IPS-11a (cell line): ENCODE results near the gene VGLL4.

Source experiments
- H3K4me3 ChIP-seq: one replicate; pipeline ENCODE4 v1.5.1; 2013; ENCODE audit warnings: low read depth, low read length, control low read depth

VGLL4 gene

GRCh38 chr3:11553436-11554235 is 90.1 kb downstream of the VGLL4 start:
- no peak overlapping the region for H3K4me3 ChIP-seq

- no peak overlapping the region for H3K4me3 ChIP-seq
Measured at GRCh38 chr3:11552289-11553264, 91.1 kb downstream of the VGLL4 start.

- H3K4me3 ChIP-seq = no peak overlapping the region
Measured at GRCh38 chr3:11551036-11551435, 92.7 kb downstream of the VGLL4 start.

GRCh38 chr3:11549580-11550140 is 94.1 kb downstream of the VGLL4 start:
- H3K4me3 ChIP-seq = no peak overlapping the region

- no peak overlapping the region for H3K4me3 ChIP-seq
Measured at GRCh38 chr3:11548721-11549131, 95.0 kb downstream of the VGLL4 start.

GRCh38 chr3:11547498-11547897 is 96.2 kb downstream of the VGLL4 start:
- H3K4me3 ChIP-seq = no peak overlapping the region

- no peak overlapping the region for H3K4me3 ChIP-seq
Measured at GRCh38 chr3:11546657-11547302, 96.9 kb downstream of the VGLL4 start.

GRCh38 chr3:11545186-11545851 is 98.4 kb downstream of the VGLL4 start:
- H3K4me3 ChIP-seq = no peak overlapping the region

GRCh38 chr3:11544412-11545181 is 99.1 kb downstream of the VGLL4 start:
- no peak overlapping the region for H3K4me3 ChIP-seq

- H3K4me3 ChIP-seq = no peak overlapping the region
Measured at GRCh38 chr3:11543948-11544387, 99.7 kb downstream of the VGLL4 start.

- no peak overlapping the region for H3K4me3 ChIP-seq
Measured at GRCh38 chr3:11543141-11543947, 100.4 kb downstream of the VGLL4 start.

- no peak overlapping the region for H3K4me3 ChIP-seq
Measured at GRCh38 chr3:11542551-11542950, 101.2 kb downstream of the VGLL4 start.

GRCh38 chr3:11541321-11542303 is 102.1 kb downstream of the VGLL4 start:
- no peak overlapping the region for H3K4me3 ChIP-seq

GRCh38 chr3:11539677-11540076 is 104.0 kb downstream of the VGLL4 start:
- H3K4me3 ChIP-seq = no peak overlapping the region

GRCh38 chr3:11539218-11539617 is 104.5 kb downstream of the VGLL4 start:
- H3K4me3 ChIP-seq = no peak overlapping the region

- H3K4me3 ChIP-seq = no peak overlapping the region
Measured at GRCh38 chr3:11538581-11538980, 105.1 kb downstream of the VGLL4 start.

GRCh38 chr3:11536936-11537612 is 106.6 kb downstream of the VGLL4 start:
- no peak overlapping the region for H3K4me3 ChIP-seq
